ENCODE results near the gene MARK4. TPM values are rescaled to one million over a fixed set of nuclear protein-coding genes. Genes with fewer than 3 reads are reported as not detected.

The MARK4 gene
- total RNA-seq, 4 donors from 2014 or later = 28.4 to 42.8 (median 35.3) TPM

DNA sequence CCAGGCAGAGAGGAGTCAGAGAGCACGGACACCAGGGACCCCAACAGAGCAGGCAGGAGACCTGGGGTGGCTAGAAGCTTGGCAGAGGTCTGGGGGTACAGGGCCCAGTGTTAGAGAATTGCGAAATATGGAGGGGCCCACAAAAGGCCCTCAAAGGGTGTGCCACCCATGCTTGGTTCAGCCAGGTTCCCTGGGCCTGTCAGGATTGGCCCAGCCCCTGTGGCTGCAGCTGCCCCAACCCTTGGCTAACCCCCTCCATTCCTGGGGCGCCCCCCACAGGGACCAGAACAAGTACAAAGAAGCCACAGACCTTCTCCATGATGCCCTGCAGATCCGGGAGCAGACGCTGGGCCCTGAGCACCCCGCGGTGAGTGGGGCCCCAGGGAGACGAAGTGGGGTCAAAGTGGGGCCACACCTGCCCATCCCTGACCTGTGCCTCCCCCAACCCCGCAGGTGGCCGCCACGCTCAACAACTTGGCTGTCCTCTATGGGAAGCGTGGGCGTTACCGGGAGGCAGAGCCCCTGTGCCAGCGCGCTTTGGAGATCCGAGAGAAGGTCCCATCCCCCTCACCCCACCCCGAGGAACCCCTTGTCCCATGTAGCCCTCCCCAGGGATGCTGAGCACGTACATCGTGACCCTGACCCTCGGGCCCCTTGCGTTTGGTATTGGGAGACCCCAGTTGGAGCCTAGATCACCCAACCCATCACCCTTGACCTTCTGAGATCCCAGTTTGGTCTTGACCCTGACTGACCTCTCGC, 97.5 kb downstream of the MARK4 start:
- H3K4me3 ChIP-seq (ENCODE audit: low read depth, poor library complexity, severe bottlenecking) = no peak overlapping the region
- 78 to 84% methylated on average over 19 to 23 of the region's 23 CpGs for whole genome bisulfite sequencing, 2 donors
- intact Hi-C loops (cut with DNase I; ENCODE audit: low total_unique reads) = no loop called here
- DNase-seq (ENCODE audit: low spot score in 2 of 2) = no peak
- TF ChIP-seq, protein P1, sequence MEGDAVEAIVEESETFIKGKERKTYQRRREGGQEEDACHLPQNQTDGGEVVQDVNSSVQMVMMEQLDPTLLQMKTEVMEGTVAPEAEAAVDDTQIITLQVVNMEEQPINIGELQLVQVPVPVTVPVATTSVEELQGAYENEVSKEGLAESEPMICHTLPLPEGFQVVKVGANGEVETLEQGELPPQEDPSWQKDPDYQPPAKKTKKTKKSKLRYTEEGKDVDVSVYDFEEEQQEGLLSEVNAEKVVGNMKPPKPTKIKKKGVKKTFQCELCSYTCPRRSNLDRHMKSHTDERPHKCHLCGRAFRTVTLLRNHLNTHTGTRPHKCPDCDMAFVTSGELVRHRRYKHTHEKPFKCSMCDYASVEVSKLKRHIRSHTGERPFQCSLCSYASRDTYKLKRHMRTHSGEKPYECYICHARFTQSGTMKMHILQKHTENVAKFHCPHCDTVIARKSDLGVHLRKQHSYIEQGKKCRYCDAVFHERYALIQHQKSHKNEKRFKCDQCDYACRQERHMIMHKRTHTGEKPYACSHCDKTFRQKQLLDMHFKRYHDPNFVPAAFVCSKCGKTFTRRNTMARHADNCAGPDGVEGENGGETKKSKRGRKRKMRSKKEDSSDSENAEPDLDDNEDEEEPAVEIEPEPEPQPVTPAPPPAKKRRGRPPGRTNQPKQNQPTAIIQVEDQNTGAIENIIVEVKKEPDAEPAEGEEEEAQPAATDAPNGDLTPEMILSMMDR (IDR thresholded peaks at IDR 0.05) = no peak
- TF ChIP-seq POLR2A (IDR thresholded peaks at IDR 0.05) = no peak

DNA sequence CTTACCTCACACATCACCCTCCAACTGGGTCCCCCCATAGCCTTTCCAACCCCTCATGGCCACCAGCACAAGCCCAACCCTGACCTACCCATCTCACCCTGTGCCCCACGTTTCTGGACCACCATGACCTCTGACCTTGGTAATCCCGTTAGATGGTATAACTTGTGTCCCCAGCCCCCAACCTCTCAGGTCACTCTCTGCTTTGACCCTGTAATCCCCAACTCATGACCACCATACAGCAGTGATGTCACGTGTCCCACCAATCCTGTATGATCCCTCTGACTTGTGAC, 98.0 kb downstream of the MARK4 start:
- WGBS, 2 donors = 71 to 78% methylated on average over 3 of the region's 3 CpGs
- no peak for DNase-seq (ENCODE audit: low spot score in 2 of 2)
- no peak overlapping the region for H3K4me3 ChIP-seq (ENCODE audit: low read depth, poor library complexity, severe bottlenecking)
- TF ChIP-seq POLR2A (IDR thresholded peaks at IDR 0.05) = no peak
- TF ChIP-seq, protein P1 (IDR thresholded peaks at IDR 0.05) = no peak
- intact Hi-C loops (cut with DNase I; ENCODE audit: low total_unique reads) = no loop called here

DNA sequence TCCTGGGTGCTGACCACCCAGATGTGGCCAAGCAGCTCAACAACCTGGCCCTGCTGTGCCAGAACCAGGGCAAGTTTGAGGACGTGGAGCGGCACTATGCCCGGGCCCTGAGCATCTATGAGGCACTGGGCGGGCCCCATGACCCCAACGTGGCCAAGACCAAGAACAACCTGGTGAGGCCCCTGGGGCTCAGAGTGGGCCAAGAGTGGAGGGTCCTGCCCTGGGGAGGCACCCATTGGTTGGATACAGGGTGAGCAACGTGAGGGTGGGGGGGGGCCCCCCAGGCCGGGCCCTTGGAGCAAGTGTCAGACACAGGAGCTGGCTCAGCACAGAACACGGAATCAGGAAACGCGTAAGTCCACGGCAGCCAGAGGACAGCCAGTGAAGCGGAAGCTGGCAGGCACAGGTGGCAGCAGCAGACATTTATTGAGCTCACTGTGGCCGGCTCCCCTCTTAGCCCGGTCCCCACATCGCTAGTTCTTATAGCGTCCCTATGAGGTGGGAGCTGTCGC, 98.4 kb downstream of the MARK4 start:
- 89 to 91% methylated on average over 12 to 17 of the region's 17 CpGs for WGBS, 2 donors
- no peak overlapping the region for H3K4me3 ChIP-seq (ENCODE audit: low read depth, poor library complexity, severe bottlenecking)
- no peak for TF ChIP-seq POLR2A (IDR thresholded peaks at IDR 0.05)
- TF ChIP-seq, protein P1 (IDR thresholded peaks at IDR 0.05) = no peak
- intact Hi-C loops (cut with DNase I; ENCODE audit: low total_unique reads) = no loop called here
- DNase-seq (ENCODE audit: low spot score in 2 of 2) = no peak

DNA sequence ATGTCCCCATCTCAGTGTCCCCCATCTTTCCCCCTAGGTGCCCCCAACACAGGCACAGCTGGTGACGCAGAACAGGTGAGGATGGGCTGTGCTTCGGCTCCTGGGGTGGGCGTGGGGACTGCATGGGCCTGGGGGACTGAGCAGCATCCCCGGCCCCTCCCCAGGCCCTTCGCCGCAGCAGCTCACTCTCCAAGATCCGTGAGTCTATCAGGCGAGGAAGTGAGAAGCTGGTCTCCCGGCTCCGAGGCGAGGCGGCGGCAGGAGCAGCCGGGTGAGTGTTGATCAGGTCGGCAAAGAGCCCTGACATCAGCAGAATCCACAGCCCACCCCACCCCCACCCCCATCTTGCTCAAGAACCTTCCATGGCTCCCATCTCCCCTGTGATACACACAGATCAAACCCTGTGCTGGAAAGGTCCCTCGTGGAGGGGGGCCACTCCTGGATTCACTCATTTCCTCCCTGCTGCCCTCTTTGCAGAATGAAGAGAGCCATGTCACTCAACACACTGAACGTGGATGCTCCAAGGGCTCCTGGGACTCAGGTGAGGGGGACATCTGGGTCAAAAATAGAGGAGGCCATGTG, 99.5 kb downstream of the MARK4 start:
- 86 to 88% methylated on average over 6 to 17 of the region's 17 CpGs for WGBS, 2 donors
- no peak for DNase-seq (ENCODE audit: low spot score in 2 of 2)
- H3K4me3 ChIP-seq (ENCODE audit: low read depth, poor library complexity, severe bottlenecking) = no peak overlapping the region
- no peak for TF ChIP-seq POLR2A (IDR thresholded peaks at IDR 0.05)
- intact Hi-C loops (cut with DNase I; ENCODE audit: low total_unique reads) = no loop called here

DNA sequence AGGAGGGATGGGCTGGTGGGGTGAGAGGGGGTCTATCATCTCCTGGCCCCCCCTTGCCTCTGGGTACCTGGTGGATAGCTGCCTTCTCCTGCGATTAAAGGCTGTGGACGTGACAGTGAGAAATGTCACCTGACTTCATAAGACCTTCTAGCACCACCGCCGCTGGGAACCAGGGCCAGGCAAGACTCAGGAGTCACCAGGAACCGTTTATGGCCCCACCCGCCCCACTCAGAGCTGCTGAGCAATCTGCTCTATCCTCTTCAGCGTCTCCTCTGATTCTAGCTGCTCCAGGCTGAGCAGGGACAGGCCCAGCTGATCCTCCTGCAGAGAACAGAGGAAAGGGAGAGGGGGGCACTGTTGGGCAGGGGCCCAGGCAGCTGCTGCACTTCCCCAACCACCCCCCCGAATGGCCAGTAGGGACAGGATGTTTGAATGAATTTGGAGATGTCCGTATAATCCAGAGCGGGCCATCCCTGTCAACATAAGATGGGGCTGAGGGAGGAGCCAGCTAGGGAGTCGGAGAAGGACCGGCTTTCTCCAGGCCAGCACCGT, 100.4 kb downstream of the MARK4 start:
- intact Hi-C loops (cut with DNase I; ENCODE audit: low total_unique reads) = no loop called here
- WGBS, 2 donors = 68 to 69% methylated on average over 13 of the region's 13 CpGs
- no peak for TF ChIP-seq POLR2A (IDR thresholded peaks at IDR 0.05)
- TF ChIP-seq, protein P1 (IDR thresholded peaks at IDR 0.05) = no peak
- no peak for DNase-seq (ENCODE audit: low spot score in 2 of 2)
- H3K4me3 ChIP-seq (ENCODE audit: low read depth, poor library complexity, severe bottlenecking) = no peak overlapping the region

DNA sequence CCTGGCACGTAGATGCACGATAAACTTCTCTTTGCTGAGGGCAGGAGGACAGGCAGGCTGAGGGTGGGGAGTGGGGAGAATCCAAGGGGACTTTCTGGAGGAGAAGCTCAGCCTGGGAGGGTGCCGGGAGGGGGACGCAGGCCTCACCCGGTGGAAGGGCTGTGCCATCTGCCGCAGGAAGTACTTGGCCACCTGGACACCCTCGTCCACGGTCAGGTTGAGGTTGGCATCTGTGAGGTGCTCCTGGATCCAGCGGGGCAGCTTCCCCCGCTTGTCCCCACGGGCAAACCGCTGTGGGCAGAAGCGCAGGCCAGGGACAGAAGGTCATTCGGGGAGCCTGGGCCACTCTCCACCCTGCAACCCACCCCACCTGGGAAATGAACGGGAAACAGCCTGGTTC, 101.0 kb downstream of the MARK4 start:
- no peak overlapping the region for H3K4me3 ChIP-seq (ENCODE audit: low read depth, poor library complexity, severe bottlenecking)
- no peak for TF ChIP-seq POLR2A (IDR thresholded peaks at IDR 0.05)
- TF ChIP-seq, protein P1 (IDR thresholded peaks at IDR 0.05) = no peak
- 88 to 94% methylated on average over 15 of the region's 15 CpGs for WGBS, 2 donors
- intact Hi-C loops (cut with DNase I; ENCODE audit: low total_unique reads) = no loop called here
- no peak for DNase-seq (ENCODE audit: low spot score in 2 of 2)

Measured in lower leg skin (tissue), 4 donors.